Motor neuron (in vitro differentiated cells): ENCODE data around the gene TRIM77. TPM values are rescaled to one million over a fixed set of nuclear protein-coding genes. Genes with fewer than 3 reads are reported as not detected.
"Not testable (repeated sequence)": the region's sequence is repeated elsewhere in the genome, so short reads cannot be mapped to it uniquely, and the experiment has no call there.

Experiments used
- ATAC-seq, 8 experiments: fragments of 200-7000 bp; cut with Tn5 transposase; replicated peaks in 6 of 8; 2 replicates each; pipeline ENCODE4 v1.8.0; 2021; ENCODE audit warnings: mild to moderate bottlenecking in 8 of 8, moderate library complexity in 8 of 8
- H3K27ac ChIP-seq, 2 donors: fragments of 250-450 bp; sonication (Bioruptor Pico); 2 replicates each; pipeline ENCODE4 v1.9.0; 2021; ENCODE audit warnings: antibody characterized with exemption in 2 of 2, mild to moderate bottlenecking in 2 of 2, moderate library complexity in 1 of 2
- H3K4me1 ChIP-seq, 2 donors: fragments of 250-450 bp; sonication (Bioruptor Pico); replicated peaks in 1 of 2; 2 replicates each; pipeline ENCODE4 v1.6.1; 2021; ENCODE audit warnings: antibody characterized with exemption in 2 of 2, mild to moderate bottlenecking in 2 of 2, moderate library complexity in 1 of 2
- H3K4me3 ChIP-seq, 5 donors: fragments of 250-450 bp; sonication (Bioruptor Pico); 2 replicates each; pipeline ENCODE4 v1.9.0; 2021; ENCODE audit warnings: antibody characterized with exemption in 5 of 5, mild to moderate bottlenecking in 5 of 5, moderate library complexity in 4 of 5
- WGBS, 10 experiments: fragments of 450-650 bp; shearing (Covaris generic); methylation state at CpG; one replicate each; pipeline ENCODE4 v1.0.0; 2022; 5-methylcytosine and 5-hydroxymethylcytosine counted together
- in situ Hi-C, 9 experiments: fragments of 400-800 bp; cut with MboI; loops; one replicate each; pipeline ENCODE4 v1.15.0; 2021; ENCODE audit warnings: low sequenced_read_pairs in 9 of 9, low pct_unique_long_range_greater_than_20kb in 2 of 9; ENCODE audit not compliant: unreplicated experiment in 9 of 9
- total RNA-seq, 8 experiments: library from RNA; unstranded; fragments of 300-600 nt; gene quantifications; 2 replicates each; pipeline versions ENCODE4 v1.2.3 to v1.2.4, GENCODE V29; 2022

The TRIM77 gene, protein sequence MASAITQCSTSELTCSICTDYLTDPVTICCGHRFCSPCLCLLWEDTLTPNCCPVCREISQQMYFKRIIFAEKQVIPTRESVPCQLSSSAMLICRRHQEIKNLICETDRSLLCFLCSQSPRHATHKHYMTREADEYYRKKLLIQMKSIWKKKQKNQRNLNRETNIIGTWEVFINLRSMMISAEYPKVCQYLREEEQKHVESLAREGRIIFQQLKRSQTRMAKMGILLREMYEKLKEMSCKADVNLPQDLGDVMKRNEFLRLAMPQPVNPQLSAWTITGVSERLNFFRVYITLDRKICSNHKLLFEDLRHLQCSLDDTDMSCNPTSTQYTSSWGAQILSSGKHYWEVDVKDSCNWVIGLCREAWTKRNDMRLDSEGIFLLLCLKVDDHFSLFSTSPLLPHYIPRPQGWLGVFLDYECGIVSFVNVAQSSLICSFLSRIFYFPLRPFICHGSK
- not detected for total RNA-seq

DNA sequence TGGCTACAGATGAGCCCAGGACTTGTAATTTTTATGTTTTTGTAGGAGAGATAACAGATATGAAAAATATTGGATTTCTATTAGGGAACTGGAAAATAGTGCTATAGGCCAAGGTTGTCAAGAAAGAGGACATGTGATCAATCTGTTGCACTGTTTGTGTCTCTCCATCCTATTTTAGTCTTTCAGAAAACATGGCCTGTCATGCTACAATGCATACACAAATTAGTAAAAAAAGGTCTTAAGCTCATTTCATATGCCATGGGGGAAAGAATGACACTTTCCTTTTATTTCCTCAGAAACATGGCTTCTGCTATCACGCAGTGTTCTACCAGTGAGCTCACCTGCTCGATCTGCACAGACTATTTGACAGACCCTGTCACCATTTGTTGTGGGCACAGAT, at the start of gene TRIM77:
Gene TRIM77, plus strand, starts transcription at position 301 of the 400 bp plus-strand sequence. Its CDS starts 0 bp downstream, at position 301.
- H3K4me3 ChIP-seq, ATAC-seq, H3K27ac ChIP-seq, in situ Hi-C loops, H3K4me1 ChIP-seq: not testable (repeated sequence)
- WGBS, 10 experiments = 0 to 100% (median 83%) methylated on average over 1 to 2 of the region's 2 CpGs; no CpG with 5 or more reads in 3 of the 10 experiments

DNA sequence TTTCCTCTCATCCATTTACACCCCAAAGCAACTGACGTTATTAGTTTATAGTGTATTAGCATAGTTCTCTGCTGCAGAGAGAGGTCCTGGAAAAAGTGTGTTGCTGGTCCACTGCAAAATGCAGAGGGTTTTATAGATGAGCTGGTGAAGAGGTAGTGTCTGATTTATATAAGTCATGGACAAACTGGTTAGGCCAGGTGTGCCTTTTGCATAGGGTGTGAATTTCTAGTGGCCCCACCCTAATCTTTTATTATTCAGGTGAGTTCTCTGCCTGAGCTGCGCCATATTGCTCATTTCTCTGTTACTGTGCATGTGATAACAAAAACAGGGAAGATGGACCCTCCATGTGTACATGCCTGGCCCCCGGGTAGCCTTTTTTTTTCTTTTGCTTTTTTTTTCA, 43.1 kb upstream of the TRIM77 start:
- WGBS, 10 experiments = 20 to 100% (median 47%) methylated on average over 1 to 2 of the region's 3 CpGs; no CpG with 5 or more reads in 3 of the 10 experiments

DNA sequence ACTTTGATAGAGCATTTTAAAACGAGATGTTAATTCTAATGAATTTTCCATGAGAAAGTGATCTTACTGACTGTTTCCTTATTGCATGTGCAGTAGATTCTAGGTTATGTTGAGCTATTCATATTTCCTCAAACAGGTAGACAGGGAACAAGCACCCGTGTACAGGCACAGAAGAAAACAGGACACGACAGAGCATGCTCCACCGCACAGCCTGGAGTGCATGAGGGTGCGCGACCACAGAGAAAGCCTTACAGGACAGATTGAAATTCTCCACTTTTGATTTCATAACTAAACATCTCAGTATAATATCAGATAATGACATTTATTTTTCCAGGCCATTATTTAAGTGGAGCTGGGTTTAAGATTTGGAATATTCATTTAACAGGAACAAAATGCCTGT, 41.9 kb upstream of the TRIM77 start:
- in situ Hi-C loops, ATAC-seq: not testable (repeated sequence)
- 58 to 100% (median 86%) methylated on average over 1 to 6 of the region's 6 CpGs; no CpG with 5 or more reads in 5 of the 10 experiments for WGBS, 10 experiments

More for the DNA sequence above, 43.1 kb upstream of the TRIM77 start:
- no peak overlapping the region for H3K27ac ChIP-seq
- in situ Hi-C loops = no loop called here
- no peak for ATAC-seq
- no peaks in the 10 kb centered on the region for H3K4me1 ChIP-seq
- no peak overlapping the region for H3K4me3 ChIP-seq

DNA sequence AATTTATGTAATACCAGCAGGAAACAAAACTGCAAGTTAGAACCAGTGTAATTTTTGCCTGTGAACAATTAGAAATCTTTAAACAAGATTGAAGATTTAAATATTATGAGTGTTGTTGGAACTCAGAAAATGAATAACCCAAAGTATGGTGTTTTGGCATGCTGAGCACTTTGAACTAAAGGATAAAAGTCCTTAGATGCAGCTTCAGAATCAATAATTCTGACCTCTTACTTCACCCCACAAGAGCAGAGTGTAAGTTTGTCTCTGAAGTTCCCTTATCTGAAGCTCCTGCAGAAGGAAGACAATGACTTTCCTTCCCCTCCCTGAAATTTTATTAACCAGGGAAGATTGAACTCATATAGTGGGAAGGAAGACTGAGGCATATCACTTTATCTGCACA, 40.5 kb upstream of the TRIM77 start:
- in situ Hi-C loops, ATAC-seq, H3K27ac ChIP-seq, H3K4me1 ChIP-seq, H3K4me3 ChIP-seq: not testable (repeated sequence)

More for the DNA sequence above, 41.9 kb upstream of the TRIM77 start:
- not testable (repeated sequence) for H3K27ac ChIP-seq, H3K4me1 ChIP-seq, H3K4me3 ChIP-seq

DNA sequence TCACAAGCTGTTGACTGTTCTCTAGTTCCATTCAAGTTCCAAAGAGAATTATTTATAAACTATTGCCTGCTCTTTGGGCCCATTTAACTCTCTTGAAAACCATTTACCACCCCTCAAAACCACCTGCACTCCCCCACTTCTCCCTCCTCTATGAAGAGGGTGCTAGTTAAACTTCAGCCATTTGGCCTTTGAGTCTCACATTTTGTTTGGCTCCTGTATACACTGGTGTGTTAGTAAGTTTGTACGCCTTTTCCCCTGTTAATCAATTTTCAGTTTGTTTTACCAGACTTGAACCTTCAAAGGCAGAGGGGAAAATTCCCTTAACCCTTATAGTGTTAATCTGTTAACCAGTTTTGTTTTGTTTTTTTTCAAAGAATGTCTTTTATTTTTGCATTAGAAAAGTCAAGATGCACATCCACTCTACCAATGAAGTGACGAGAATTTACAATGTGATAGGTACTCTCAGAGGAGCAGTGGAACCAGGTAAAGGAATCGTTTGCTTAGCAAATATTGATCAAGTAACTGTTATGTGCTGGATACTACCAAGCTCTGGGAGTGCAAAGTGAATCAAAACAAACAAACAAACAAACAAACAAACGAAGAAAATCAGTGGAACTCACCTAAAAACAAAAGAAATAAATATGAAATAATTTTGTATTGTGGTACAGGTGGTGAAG, 40.0 kb upstream of the TRIM77 start:
- H3K4me1 ChIP-seq, in situ Hi-C loops, ATAC-seq, H3K27ac ChIP-seq, H3K4me3 ChIP-seq: not testable (repeated sequence)
- WGBS, 10 experiments = 4 to 100% (median 52%) methylated on average over 1 to 3 of the region's 4 CpGs; no CpG with 5 or more reads in 2 of the 10 experiments

DNA sequence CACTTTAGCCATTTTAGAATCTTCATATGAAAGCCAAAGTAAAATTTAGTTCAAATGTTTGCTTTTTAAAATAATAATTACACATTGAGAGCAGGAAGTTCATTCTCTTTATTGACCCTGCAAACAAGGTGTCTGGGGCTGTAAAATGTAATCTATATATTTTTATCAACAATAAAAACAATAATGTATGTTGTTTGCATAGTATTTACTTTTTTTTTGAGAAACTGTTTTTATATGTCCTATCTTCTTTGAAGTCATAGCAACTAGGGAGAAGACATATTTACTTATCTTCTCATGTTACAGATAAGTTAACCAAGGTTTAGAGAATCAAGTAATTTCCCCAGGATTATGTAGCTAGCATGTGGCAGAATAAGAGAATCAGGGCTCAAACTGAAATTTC, 37.6 kb upstream of the TRIM77 start:
- ATAC-seq, H3K4me1 ChIP-seq, H3K4me3 ChIP-seq, H3K27ac ChIP-seq, in situ Hi-C loops: not testable (repeated sequence)

DNA sequence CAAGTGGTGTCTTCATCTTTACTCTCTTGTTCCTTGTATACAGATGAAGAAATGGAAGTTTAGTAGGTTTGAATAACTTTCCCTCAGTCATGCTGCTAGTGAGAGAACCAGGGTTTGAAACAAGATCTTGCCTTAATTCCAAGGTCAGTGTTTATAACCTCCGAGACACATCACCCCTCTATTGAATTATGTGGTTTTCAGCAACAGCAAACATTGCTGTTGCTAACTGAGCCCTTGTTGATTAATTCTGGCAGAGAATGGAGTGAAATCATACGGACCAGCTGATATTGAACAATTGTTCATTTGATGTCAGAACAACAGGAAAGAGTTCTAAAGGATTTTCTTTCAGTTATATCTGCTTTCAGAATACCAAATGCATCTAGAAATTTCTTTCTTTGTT, 36.7 kb upstream of the TRIM77 start:
- H3K4me3 ChIP-seq, in situ Hi-C loops, H3K27ac ChIP-seq, H3K4me1 ChIP-seq: not testable (repeated sequence)
- WGBS, 10 experiments = 10 to 100% methylated on average over 1 to 2 of the region's 2 CpGs; no CpG with 5 or more reads in 8 of the 10 experiments
- peak in 3 of 8 experiments; percentile 18 to 43 (median 19) for ATAC-seq

DNA sequence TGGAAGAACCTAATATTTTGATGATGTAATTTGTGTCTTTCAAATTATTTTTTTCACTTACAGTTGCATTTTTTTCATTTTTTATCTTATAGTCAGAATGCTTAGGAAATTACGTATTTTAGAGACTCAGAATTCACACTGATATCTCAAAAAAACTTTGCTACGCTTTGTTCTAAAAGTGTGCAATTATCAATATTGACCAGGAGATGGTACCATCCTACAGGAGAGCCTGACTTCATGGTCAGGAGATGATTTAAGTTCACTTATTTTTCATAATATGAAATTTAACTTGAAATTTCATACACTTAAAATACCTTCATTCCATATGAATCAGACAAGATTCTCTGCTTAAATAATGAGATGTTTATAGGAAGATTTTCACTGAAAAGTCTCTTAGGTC, 34.7 kb upstream of the TRIM77 start:
- ATAC-seq, H3K4me1 ChIP-seq, H3K4me3 ChIP-seq, H3K27ac ChIP-seq, in situ Hi-C loops: not testable (repeated sequence)
- 30 to 100% (median 42%) methylated on average over 2 of the region's 2 CpGs; no CpG with 5 or more reads in 5 of the 10 experiments for WGBS, 10 experiments

DNA sequence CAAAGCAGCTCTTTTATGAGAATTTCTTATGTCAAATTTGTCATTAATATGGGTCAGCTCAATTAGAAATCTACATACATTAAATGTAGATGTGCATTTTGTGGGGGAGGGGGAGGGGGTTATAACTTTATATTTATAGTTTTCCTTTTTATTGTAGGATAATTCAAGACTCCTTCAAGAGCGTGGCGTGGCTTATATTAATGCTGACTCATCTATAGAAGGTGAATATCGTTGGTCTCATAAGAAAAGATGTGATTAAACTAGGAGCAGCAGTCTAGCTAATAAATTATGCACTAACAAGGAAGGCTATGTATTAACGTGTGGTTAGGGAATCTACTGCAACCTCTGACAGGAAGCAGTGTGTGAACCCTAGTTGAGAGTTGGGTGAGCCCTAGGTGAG, 34.2 kb upstream of the TRIM77 start:
- H3K4me3 ChIP-seq, H3K27ac ChIP-seq, H3K4me1 ChIP-seq, in situ Hi-C loops: not testable (repeated sequence)
- WGBS, 10 experiments = 0 to 100% (median 30%) methylated on average over 1 to 4 of the region's 4 CpGs; no CpG with 5 or more reads in 3 of the 10 experiments
- peak in 1 of 8 experiments; percentile 51 for ATAC-seq

DNA sequence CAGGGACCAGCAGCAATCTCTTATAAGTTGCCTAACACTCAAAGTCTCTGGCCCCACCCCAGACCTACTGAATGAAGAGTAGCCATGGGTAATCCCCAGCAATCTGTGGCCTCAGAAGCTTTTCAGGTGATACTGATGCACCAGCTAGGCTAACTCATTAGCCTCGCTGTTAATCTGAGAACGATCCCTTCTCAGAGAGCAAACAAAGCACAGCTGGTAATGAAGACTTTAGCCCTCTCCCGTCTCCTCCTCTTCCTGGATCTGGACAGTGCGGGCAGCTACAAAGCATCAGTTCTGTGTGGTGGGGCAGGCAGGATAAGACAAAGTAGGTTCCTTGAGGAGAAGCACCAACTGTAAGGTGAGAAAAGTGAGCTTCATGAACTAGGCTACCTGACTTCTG, 3.0 kb upstream of the TRIM77 start:
- H3K4me3 ChIP-seq, H3K4me1 ChIP-seq, in situ Hi-C loops, H3K27ac ChIP-seq, ATAC-seq: not testable (repeated sequence)
- WGBS, 10 experiments = 52 to 100% (median 81%) methylated on average over 1 to 4 of the region's 4 CpGs; no CpG with 5 or more reads in 7 of the 10 experiments

DNA sequence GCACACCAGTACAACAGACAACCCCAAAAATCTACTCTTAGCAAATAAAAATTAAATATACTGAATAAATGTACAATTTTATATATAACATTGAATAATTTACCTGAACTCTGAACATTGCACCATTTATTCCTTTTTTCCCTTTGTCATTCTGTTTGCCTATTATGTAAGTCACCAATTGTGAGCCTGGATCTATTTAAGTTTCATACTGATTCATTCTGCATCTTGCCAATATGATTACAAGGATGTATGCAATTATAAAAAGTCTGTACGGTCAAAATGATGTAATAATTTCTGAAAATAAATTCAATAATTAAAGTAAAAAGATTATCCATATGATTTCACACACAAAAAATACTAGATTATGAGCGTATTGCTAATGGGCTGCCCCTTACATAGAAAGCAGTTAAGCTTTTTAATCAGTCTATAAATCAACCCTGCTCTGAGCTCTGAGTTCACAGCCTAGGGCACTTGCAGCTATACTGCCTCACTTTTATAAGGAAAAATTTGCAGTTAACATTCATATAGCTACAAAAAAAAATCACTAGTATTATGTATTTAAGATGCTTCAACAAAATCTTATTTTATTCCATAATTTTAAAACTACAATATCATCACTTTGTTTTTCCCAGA, 14.9 kb downstream of the TRIM77 start:
- 0 to 100% (median 47%) methylated on average over 1 to 2 of the region's 2 CpGs; no CpG with 5 or more reads in 1 of the 10 experiments for WGBS, 10 experiments
- in situ Hi-C loops = not testable (repeated sequence)
- ATAC-seq = peak in 5 of 8 experiments; percentile 52 to 91 (median 80)

DNA sequence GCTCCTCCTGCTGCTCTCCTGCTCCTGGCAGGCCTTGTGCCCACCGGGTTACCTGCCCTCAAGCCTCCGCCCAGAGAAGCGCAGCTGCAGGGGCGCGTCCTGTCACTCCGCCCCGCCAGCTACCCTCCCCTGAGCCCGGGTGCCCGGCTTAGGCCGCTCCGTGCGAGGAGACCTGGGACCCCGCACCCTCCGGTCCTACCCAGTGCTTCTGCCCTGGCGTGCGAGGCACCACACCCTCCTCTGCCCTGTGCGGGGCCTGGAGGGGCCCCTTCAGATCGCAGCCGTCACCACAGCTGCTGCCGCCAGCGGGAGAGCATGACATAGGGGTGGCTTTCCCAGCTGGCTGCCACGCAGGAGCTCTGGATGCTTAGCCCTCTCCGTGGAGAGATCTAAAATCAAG, 20.1 kb downstream of the TRIM77 start:
- H3K4me1 ChIP-seq, ATAC-seq, H3K4me3 ChIP-seq, in situ Hi-C loops, H3K27ac ChIP-seq: not testable (repeated sequence)
- 0 to 20% methylated on average over 1 of the region's 23 CpGs; no CpG with 5 or more reads in 8 of the 10 experiments for WGBS, 10 experiments

More for the DNA sequence above, 14.9 kb downstream of the TRIM77 start:
- H3K27ac ChIP-seq, H3K4me1 ChIP-seq, H3K4me3 ChIP-seq: not testable (repeated sequence)

DNA sequence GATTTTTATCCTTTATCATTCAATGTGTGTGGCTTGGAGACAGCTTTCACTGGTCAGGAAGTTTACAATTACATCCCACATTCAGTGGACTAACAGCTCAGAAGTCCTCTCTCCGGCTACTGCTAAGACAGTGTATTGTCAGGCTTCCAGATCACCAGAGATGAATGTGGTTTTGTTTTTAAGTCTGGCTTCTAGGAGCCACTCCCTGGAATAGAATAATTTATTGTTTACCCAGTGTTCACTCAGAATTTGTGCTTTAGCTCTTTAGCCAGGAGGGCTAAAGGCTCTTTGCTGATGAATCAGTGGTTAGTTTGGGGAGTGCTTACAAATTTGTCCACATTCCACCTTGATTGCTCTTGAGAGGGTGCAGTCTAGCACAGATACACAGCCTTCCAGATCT, 26.5 kb downstream of the TRIM77 start:
- in situ Hi-C loops = no loop called here
- H3K4me3 ChIP-seq = no peak overlapping the region
- WGBS, 10 experiments = 0 to 57% (median 33%) methylated on average over 1 of the region's 1 CpG; no CpG with 5 or more reads in 7 of the 10 experiments
- no peaks in the 10 kb centered on the region for H3K4me1 ChIP-seq
- H3K27ac ChIP-seq = no peak overlapping the region
- peak in 2 of 8 experiments; percentile 68 to 83 for ATAC-seq
